Measurements from ENCODE around the gene SLC12A8.

Gene SLC12A8

DNA sequence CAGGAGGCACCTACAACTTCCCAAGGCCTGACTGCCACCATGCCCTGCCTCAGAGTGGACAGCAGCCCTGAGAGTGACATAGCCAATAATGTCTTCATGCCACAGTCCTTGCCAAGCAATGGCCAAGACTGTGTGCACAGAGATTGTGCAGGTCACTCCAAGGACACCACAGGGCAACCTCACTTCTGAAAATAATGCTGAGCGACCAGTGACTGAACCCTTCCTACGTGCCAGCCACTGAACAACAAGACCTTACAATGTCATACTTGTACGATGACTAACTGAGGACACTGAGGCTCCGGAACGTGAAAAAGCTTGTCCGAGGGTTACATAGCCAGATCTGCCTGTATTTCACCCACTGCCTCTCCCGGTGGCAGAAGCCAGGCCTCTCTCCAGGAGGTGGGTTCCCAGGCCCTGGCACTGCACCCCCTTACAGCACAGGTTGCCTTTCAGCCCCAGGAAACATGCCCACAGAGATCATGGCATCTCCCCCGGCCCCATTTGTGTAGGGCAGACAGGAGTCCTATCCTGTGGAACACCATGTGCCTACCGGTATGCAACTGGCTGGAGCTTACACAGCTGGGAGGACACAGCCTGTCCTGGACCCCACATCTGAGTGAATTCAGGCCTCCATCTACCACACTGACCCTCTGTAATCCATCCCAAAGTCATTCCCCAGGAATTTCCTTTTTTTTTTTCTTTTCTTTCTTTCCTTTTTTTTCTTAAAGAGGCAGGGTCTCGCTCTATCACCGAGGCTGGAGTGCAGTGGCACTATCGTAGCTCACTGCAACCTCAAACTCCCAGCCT lies 72.3 kb downstream of the SLC12A8 start:
- DNase-seq (ENCODE audit: low read depth in 2 of 2) = no peak

DNA sequence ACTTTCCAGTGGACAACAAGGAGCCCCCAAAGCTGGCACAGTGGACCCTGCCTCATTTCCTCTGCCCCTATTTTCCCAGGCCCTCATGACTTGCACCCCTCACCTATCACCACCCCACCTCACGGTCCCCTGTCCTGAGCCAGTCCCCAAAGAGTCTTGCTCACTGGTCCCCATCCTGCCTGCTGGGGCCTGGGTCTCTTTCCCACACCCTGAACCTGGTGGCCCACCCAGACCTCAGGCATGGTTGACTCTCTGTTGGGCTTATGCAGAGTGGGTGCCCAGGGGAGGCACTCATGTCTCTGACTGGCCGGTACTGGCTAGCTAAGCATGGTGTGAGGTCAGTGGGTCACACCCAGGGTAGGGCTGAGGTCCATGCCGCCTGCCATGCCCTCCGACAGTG lies 73.2 kb downstream of the SLC12A8 start:
- DNase-seq (ENCODE audit: low read depth in 2 of 2) = no peak

- DNase-seq (ENCODE audit: low read depth in 2 of 2) = no peak
Observed at GRCh38 chr3:125137358-125138033, 75.1 kb downstream of the SLC12A8 start.

DNA sequence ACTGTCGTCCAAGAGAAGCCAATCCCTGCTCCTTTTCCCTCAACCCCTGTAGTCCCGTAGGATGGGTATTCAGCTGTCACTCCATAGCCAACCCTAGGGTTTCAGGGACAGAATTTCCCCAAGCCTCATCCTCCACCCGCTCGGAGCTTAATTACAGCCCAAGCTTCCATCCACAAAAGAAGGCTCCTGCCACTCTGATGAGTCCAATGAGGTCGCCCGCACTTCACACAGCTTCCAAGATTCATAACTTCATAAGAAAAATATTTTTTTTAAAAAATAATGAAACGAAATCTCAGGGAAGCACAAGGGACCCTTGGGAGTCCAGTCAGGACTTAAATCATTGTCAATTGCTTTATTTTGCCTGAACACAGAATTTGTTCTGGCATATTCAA lies 75.6 kb downstream of the SLC12A8 start:
- DNase-seq (ENCODE audit: low read depth in 2 of 2) = no peak

GRCh38 chr3:125136515-125136914 lies 76.0 kb downstream of the SLC12A8 start:
- no peak for DNase-seq (ENCODE audit: low read depth in 2 of 2)

DNA sequence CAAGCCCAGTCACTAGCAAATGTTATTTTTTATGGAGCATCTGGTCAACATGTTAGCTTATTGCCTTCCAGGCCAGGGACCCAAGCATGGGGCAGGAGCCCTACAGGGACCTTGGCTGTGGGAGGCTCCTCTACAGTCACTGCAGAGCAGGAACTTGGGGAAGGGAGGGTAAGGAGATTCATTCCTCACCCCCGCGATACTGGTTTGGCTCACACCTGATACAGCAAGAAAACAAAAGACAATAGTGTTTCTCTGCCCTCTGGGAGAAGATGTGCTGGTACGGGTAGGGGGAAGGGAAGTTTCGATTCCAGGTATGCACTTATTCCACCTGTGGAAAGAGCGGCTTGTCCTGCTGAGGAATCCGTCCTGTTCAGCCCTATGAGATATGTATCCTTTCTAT lies 77.6 kb downstream of the SLC12A8 start:
- no peak for DNase-seq (ENCODE audit: low read depth in 2 of 2)

- DNase-seq (ENCODE audit: low read depth in 2 of 2) = no peak
Observed at GRCh38 chr3:125132815-125133214, 79.7 kb downstream of the SLC12A8 start.

- DNase-seq (ENCODE audit: low read depth in 2 of 2) = no peak
Observed at GRCh38 chr3:125129512-125129997, 83.0 kb downstream of the SLC12A8 start.

DNA sequence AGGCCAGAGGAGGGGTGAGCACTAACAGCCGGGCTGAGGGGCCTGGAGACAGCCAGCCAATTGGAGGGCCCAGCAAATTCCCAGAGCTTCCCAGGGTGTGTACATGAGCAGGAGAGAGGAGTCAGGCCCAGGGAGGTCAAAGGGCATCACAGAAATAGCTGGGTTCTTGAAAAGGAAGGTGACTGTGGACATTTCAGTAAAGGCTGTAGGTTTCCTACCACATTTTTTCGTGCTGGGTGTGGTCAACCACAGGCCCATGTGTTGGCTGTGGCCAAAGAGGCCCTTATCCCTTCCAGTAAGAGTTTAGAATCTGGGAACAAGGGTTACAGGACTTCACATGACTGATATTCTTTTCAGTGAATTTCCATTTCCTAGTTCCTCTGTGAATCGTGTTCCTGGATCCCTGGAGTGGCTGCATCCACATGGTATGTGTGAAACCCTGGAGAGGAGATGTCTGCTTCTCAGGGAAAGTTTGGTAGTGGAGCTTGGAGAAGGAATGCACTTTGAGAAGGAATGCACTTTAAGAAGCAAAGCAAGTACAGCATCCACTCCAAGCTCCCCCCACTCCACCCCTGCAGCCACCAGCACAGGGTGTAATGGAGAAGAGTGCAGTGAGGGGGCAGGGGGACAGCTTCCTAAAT lies 83.6 kb downstream of the SLC12A8 start:
- no peak for DNase-seq (ENCODE audit: low read depth in 2 of 2)

DNA sequence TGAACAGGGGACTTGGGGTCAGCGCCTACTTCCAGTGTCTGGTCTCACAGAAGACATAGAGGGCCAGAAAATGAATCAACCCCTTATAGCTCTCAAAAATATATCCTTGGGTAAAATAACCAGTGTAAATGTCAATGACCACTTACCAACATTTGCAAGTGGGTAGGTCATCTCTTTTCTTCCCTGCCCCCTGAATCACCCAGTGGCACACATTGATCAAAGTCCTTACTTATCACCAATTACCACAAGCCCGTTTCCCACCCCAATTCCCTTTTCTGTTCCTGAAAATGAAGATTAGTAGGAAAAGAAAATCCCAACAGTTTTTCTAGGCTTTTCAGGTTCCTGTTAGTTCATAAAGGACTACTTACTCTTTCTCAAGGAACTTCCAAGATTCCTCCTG lies 86.2 kb downstream of the SLC12A8 start:
- DNase-seq (ENCODE audit: low read depth in 2 of 2) = no peak

- peak in 1 of 2 donors; percentile 21 for DNase-seq (ENCODE audit: low read depth in 2 of 2)
Observed at GRCh38 chr3:125125821-125126245, 86.7 kb downstream of the SLC12A8 start.

DNA sequence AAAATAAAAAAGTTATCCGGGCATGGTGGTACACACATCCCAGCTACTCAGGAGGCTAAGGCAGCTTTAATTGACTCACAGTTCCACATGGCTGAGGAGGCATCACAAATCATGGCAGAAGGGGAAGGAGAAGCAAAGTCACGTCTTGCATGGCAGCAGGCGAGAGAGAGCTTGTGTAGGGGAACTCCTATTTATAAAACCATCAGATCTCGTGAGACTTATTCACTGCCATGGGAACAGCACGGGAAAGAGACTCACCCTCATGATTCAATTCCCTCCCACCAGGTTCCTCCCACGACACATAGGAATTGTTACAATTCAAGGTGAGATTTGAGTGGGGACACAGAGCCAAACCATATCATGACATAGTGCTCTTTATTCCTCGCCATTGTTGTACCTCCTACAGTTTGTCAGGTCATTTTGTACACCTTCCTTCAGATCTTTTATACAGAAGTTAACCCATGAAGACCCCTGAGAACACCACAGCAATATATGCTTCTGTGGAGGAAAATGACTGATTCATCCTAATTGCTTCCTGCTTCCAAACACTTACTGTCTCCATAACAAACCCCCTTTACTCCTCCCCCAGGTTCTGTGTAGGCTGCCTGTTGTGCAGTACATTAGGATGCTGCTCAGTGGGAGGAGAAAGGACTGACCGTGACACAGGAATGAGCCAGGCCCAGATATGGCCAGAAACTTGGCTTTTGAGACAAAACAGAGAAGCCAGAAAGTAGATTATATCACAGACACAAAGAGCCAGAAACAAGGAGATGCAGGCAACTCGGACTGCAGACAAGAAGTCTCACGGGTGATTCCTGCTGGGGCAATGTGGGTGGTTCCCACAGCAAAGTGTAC lies 88.9 kb downstream of the SLC12A8 start:
- DNase-seq (ENCODE audit: low read depth in 2 of 2) = no peak

DNA sequence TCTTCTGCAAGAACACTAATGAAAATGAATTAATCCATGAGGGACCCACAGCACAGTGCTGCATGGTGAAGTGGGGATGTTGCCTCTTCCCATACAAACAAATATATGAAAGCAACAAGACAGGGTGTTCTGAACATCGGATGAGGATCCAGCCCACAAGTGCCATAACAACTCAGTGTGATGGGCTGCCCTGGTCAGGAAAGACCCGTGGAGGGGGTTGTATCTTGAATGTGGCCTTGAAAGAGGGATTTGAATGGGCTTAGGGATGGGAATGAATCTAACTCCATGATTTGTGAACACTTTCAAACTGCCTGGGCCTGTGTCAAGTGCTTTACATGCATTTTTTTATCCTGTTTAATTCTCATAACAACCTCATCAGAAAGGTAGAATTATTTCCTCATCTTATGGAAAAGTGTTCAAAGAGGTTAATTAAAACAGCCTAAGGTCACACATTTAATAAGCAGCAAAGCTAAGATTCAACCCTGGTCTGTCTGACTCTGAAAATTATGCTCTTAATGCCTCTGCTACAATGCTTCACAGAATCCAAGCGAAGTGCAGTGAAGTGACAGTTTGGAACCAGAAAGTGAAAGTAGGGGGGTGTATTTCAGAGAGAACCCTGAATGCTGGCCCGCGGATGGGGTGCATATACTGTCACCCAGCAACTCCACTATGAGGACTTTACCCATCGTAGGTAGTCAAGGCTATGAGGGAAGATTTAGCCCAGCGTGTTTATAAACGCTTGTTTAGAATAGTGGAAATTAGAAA lies 91.1 kb downstream of the SLC12A8 start:
- DNase-seq (ENCODE audit: low read depth in 2 of 2) = no peak

- no peak for DNase-seq (ENCODE audit: low read depth in 2 of 2)
Observed at GRCh38 chr3:125120379-125121122, 92.0 kb downstream of the SLC12A8 start.

- no peak for DNase-seq (ENCODE audit: low read depth in 2 of 2)
Observed at GRCh38 chr3:125119752-125120378, 92.7 kb downstream of the SLC12A8 start.

GRCh38 chr3:125118600-125118999 lies 93.9 kb downstream of the SLC12A8 start:
- no peak for DNase-seq (ENCODE audit: low read depth in 2 of 2)

DNA sequence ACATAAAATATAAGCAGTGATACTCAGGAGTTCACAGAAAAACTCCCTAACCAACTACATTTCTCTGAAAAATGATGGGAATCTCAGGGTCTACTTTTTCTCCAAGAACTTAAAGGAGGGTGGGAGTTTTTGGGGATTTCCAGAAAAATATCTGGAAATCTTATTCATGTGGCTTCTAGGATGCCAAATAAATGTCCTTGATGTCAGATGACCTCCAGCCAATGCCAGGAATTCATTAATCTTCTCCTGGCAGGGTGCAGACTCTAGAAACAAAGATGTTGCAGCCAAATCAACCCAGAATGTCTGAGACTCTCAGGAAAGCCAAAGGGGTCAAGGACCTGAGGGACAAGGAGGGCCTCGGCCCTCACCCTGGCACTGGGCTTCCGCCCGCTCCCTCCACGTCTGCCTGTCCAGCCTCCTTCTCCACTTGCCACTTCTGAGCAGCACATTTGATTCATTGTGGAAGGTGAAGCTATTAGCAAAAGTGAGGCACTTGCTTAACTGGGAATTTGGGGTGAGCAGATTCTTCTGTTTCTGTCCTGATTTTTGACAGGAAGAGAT lies 94.8 kb downstream of the SLC12A8 start:
- no peak for DNase-seq (ENCODE audit: low read depth in 2 of 2)

GRCh38 chr3:125116311-125117080 lies 96.1 kb downstream of the SLC12A8 start:
- no peak for DNase-seq (ENCODE audit: low read depth in 2 of 2)

- DNase-seq (ENCODE audit: low read depth in 2 of 2) = no peak
Observed at GRCh38 chr3:125115640-125116039, 96.9 kb downstream of the SLC12A8 start.
